Endothelial cell of umbilical vein (primary cell): Measurements from ENCODE around the gene NR4A3. TPM values are rescaled to one million over a fixed set of nuclear protein-coding genes. Genes with fewer than 3 reads are reported as not detected.

Source experiments
- BruUV-seq: library from RNA; stranded (reverse); fragments of 400-500 nt; replicated peaks from 2 replicates; lab custom pipeline; 2021; lab: Mats Ljungman, UMichigan
- CTCF ChIA-PET: fragments of 300-600, 350-600 bp; sonication (Branson Sonifier 250); formaldehyde crosslinking; loops from one replicate; lab custom pipeline; 2021; ENCODE audit warnings: antibody characterized with exemption, inconsistent platforms; lab: Charles Lee
- POLR2A ChIA-PET: fragments of 300-600, 350-600 bp; sonication (Branson Sonifier 250); formaldehyde crosslinking; loops from one replicate; lab custom pipeline; 2021; ENCODE audit warnings: antibody characterized with exemption, inconsistent platforms; lab: Charles Lee
- DNase-seq: peaks from one replicate; pipeline ENCODE4 v3.0.0-alpha.2; 2011; ENCODE audit warnings: low read depth, low spot score
- FAIRE-seq: peaks from 2 replicates; lab custom pipeline; 2011; peaks lifted over from hg19 to GRCh38; lab: Jason Lieb, UNC
- H2AFZ ChIP-seq: 2 replicates; pipeline ENCODE4 v1.6.0; 2012; ENCODE audit warnings: low read depth, low read length, control low read depth, inconsistent platforms
- H3K27ac ChIP-seq: 2 replicates; pipeline ENCODE4 v1.5.1; 2011; ENCODE audit warnings: low read depth, mild to moderate bottlenecking, control low read depth, low read length, moderate library complexity; ENCODE audit not compliant: insufficient read depth
- H3K27me3 ChIP-seq, 2 experiments: 2 replicates each; pipeline versions ENCODE4 v1.6.0 to v1.6.1; 2011; ENCODE audit warnings: low read length in 2 of 2, mixed read lengths in 1 of 2; ENCODE audit not compliant: control insufficient read depth in 2 of 2, insufficient read depth in 2 of 2
- H3K36me3 ChIP-seq, 2 experiments: 2 replicates in 1 of 2; 3 replicates in 1 of 2; pipeline ENCODE4 v1.5.1; 2011; ENCODE audit warnings: low read length in 2 of 2, mild to moderate bottlenecking in 1 of 2, moderate library complexity in 1 of 2; ENCODE audit not compliant: control insufficient read depth in 2 of 2, insufficient read depth in 2 of 2; ENCODE audit errors: extremely low read depth in 1 of 2
- H3K4me1 ChIP-seq: 3 replicates; pipeline ENCODE4 v1.5.1; 2011; ENCODE audit warnings: mild to moderate bottlenecking, low read length; ENCODE audit not compliant: control insufficient read depth, insufficient read depth; ENCODE audit errors: extremely low read depth
- H3K4me2 ChIP-seq: 2 replicates; pipeline ENCODE4 v1.6.1; 2011; ENCODE audit warnings: low read length, control low read depth, mixed read lengths; ENCODE audit not compliant: insufficient read depth
- H3K4me3 ChIP-seq, 3 experiments: fragments of 200-600 bp in 1 of 3; sonication (generic), shearing (Covaris generic) in 1 of 3; replicated peaks in 1 of 3; 2 replicates each; pipeline ENCODE4 v1.5.1; 2011 to 2016; ENCODE audit warnings: control low read depth in 3 of 3, low read length in 3 of 3, mild to moderate bottlenecking in 2 of 3, inconsistent platforms in 1 of 3, low read depth in 1 of 3, moderate library complexity in 1 of 3; ENCODE audit not compliant: insufficient read depth in 1 of 3
- H3K79me2 ChIP-seq: 2 replicates; pipeline ENCODE4 v1.6.0; 2012; ENCODE audit warnings: low read length, inconsistent platforms; ENCODE audit not compliant: control insufficient read depth, insufficient read depth
- H3K9ac ChIP-seq: replicated peaks from 2 replicates; pipeline ENCODE3; 2011; ENCODE audit warnings: low read length, control low read depth; ENCODE audit not compliant: insufficient read depth; ENCODE audit errors: extremely low read depth
- H3K9me1 ChIP-seq: replicated peaks from 3 replicates; pipeline ENCODE4 v1.6.0; 2011; ENCODE audit warnings: mild to moderate bottlenecking, low read length; ENCODE audit not compliant: control insufficient read depth, insufficient read depth; ENCODE audit errors: extremely low read depth
- H3K9me3 ChIP-seq: replicated peaks from 2 replicates; pipeline ENCODE4 v1.5.1; 2012; ENCODE audit warnings: low read length, inconsistent platforms; ENCODE audit not compliant: control insufficient read depth, insufficient read depth
- H4K20me1 ChIP-seq: replicated peaks from 2 replicates; pipeline ENCODE3; 2011; ENCODE audit warnings: mild to moderate bottlenecking, low read length; ENCODE audit not compliant: control insufficient read depth, insufficient read depth; ENCODE audit errors: extremely low read depth
- EZH2 ChIP-seq: IDR thresholded peaks from 2 replicates; pipeline ENCODE4 v1.6.1; 2012; ENCODE audit warnings: borderline replicate concordance, low read depth, mild to moderate bottlenecking, moderate library complexity, low read length, inconsistent platforms; ENCODE audit not compliant: severe bottlenecking
- FOS ChIP-seq: IDR thresholded peaks from 2 replicates; pipeline ENCODE4 v1.6.1; 2011; ENCODE audit warnings: mild to moderate bottlenecking, low read length, moderate library complexity, borderline replicate concordance; ENCODE audit not compliant: insufficient read depth
- GATA2 ChIP-seq: IDR thresholded peaks from 2 replicates; pipeline ENCODE4 v1.7.0; 2011; ENCODE audit warnings: low read depth, mild to moderate bottlenecking, moderate library complexity, mixed read lengths, low read length; ENCODE audit not compliant: insufficient read length, insufficient read depth
- JUN ChIP-seq: IDR thresholded peaks from 2 replicates; pipeline ENCODE4 v1.6.1; 2011; ENCODE audit warnings: borderline replicate concordance, low read depth; ENCODE audit not compliant: insufficient read length, insufficient read depth
- MYC ChIP-seq: IDR thresholded peaks from one replicate; pipeline ENCODE4 v1.6.1; 2011; ENCODE audit warnings: mild to moderate bottlenecking, low read depth, low read length
- POLR2A ChIP-seq: IDR thresholded peaks from 2 replicates; pipeline ENCODE4 v1.6.1; 2012; ENCODE audit warnings: low read depth, mild to moderate bottlenecking, control low read depth, low read length
- POLR2AphosphoS5 ChIP-seq: IDR thresholded peaks from 2 replicates; pipeline ENCODE4 v1.6.1; 2012; ENCODE audit warnings: low read depth, mild to moderate bottlenecking, control low read depth, low read length, moderate library complexity; ENCODE audit not compliant: insufficient read depth
- dilution Hi-C: fragments of 300-500 bp; cut with MboI; formaldehyde crosslinking; loops from one replicate; pipeline ENCODE4 v1.15.0; 2019; ENCODE audit warnings: low sequenced_read_pairs; ENCODE audit not compliant: extremely low pct_ligation_motif_present
- intact Hi-C: fragments of 100-400 bp; cut with micrococcal nuclease; formaldehyde crosslinking; loops from one replicate; pipeline ENCODE4 v1.10.0; 2022
- polyA plus RNA-seq, 4 experiments: library from polyadenylated mRNA; depleted of rRNA in 3 of 4; stranded (reverse) in 3 of 4; unstranded in 1 of 4; fragments of >200 nt; gene quantifications; 2 replicates each; pipeline versions ENCODE4 v1.2.1 to v1.2.3, GENCODE V29; 2011 to 2012; ENCODE audit warnings: missing spikeins in 1 of 4
- total RNA-seq: library from RNA; stranded (reverse); gene quantifications from 2 replicates; pipeline ENCODE4 v1.2.3, GENCODE V29; 2021
- TF ChIP-seq, protein P1 (sequence below): IDR thresholded peaks from 2 replicates; pipeline ENCODE4 v1.6.1; 2011; ENCODE audit not compliant: insufficient read depth, insufficient read length
- TF ChIP-seq, protein P2 (sequence below), 2 donors: IDR thresholded peaks; 1 replicate in 1 of 2; 2 replicates in 1 of 2; pipeline ENCODE4 v1.5.1; 2011; ENCODE audit warnings: low read length in 2 of 2, mild to moderate bottlenecking in 2 of 2, moderate library complexity in 2 of 2, control low read depth in 1 of 2, inconsistent platforms in 1 of 2, low read depth in 1 of 2; ENCODE audit not compliant: insufficient read depth in 1 of 2; ENCODE audit errors: extremely low read depth in 1 of 2

The NR4A3 gene
- total and polyA plus RNA-seq, 2 donors (not counting 3 experiments of a cell fraction or from before 2014, with no cell fraction given), result 0.11 to 0.22 TPM

DNA sequence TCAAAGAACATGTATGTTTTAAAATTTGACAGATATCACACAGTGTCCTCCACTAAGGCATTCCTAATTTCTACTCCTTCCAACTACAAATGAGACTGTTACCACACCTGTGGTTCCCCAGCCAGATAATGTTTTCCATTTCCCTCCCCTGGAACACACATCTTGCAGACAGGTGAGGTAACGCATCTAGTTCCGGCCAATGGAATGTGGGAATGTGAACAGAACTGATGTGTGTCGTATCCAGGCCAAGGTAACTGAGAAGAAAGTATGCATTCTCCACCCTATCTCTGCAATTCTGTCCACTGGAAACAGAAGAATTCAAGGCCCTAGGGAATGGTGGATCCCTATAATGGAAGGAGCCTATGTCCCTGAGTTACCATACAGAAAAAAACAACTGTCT is 19.9 kb upstream of the NR4A3 start:
- Histone ChIP-seq H3K36me3 (no peaks in the 10 kb centered on the region), H3K27me3 (no peaks in the 10 kb centered on the region), H2AFZ (no peak overlapping the region), H3K4me1 (no peaks in the 10 kb centered on the region), H4K20me1 (no peaks in the 10 kb centered on the region), H3K4me2 (no peak overlapping the region), H3K27ac (no peak overlapping the region), H3K9ac (no peak overlapping the region), H3K9me1 (no peaks in the 10 kb centered on the region), H3K79me2 (no peaks in the 10 kb centered on the region), H3K9me3 (no peaks in the 10 kb centered on the region), H3K4me3 (no peak overlapping the region)
- no peak for DNase-seq
- ChIA-PET CTCF (no interaction called here), POLR2A (no interaction called here)
- no TSS peak for BruUV-seq
- no peak for TF ChIP-seq EZH2
- no peak for TF ChIP-seq MYC
- TF ChIP-seq JUN, result no peak
- no peak for TF ChIP-seq POLR2AphosphoS5
- TF ChIP-seq FOS, result no peak
- TF ChIP-seq, protein P1, sequence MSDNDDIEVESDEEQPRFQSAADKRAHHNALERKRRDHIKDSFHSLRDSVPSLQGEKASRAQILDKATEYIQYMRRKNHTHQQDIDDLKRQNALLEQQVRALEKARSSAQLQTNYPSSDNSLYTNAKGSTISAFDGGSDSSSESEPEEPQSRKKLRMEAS, result no peak
- no peak for TF ChIP-seq POLR2A
- TF ChIP-seq, protein P2, sequence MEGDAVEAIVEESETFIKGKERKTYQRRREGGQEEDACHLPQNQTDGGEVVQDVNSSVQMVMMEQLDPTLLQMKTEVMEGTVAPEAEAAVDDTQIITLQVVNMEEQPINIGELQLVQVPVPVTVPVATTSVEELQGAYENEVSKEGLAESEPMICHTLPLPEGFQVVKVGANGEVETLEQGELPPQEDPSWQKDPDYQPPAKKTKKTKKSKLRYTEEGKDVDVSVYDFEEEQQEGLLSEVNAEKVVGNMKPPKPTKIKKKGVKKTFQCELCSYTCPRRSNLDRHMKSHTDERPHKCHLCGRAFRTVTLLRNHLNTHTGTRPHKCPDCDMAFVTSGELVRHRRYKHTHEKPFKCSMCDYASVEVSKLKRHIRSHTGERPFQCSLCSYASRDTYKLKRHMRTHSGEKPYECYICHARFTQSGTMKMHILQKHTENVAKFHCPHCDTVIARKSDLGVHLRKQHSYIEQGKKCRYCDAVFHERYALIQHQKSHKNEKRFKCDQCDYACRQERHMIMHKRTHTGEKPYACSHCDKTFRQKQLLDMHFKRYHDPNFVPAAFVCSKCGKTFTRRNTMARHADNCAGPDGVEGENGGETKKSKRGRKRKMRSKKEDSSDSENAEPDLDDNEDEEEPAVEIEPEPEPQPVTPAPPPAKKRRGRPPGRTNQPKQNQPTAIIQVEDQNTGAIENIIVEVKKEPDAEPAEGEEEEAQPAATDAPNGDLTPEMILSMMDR (IDR thresholded peaks at IDR 0.05; ENCODE audit: extremely low read depth in 1 of 2, insufficient read depth in 1 of 2, low read depth in 1 of 2, low read length in 2 of 2), result no peak
- no peak for TF ChIP-seq GATA2
- intact Hi-C loops, result no loop called here
- no peak for FAIRE-seq
- dilution Hi-C loops, result no loop called here
